ENCODE measurements around the gene PGAP3.

- TF ChIP-seq CTCF (IDR thresholded peaks at IDR 0.05) = peak; percentile 83
- no peak; the same call in 1 of the 2 replicates for TF ChIP-seq POLR2AphosphoS5 (IDR thresholded peaks at IDR 0.05; ENCODE audit: low read depth, low read length)
- no peak for TF ChIP-seq REST (IDR thresholded peaks at IDR 0.05; ENCODE audit: insufficient read depth in 1 of 2, low read depth in 2 of 2, low read length in 1 of 2)
- TF ChIP-seq TCF7L2 (IDR thresholded peaks at IDR 0.05; ENCODE audit: low read depth, low read length) = no peak
- no peak for TF ChIP-seq SIN3A (IDR thresholded peaks at IDR 0.05; ENCODE audit: borderline replicate concordance, insufficient read depth, low read depth, low read length)
Measured at GRCh38 chr17:39671651-39672521, 16.0 kb downstream of the PGAP3 start.
